DND-41 (cell line): ENCODE measurements around the gene ABLIM1.

Experiments used
- ATAC-seq: fragments of 200-7000 bp; cut with Tn5 transposase; 3 replicates; pipeline ENCODE4 v1.9.1; 2021; ENCODE audit warnings: low read depth; ENCODE audit not compliant: insufficient read depth
- DNase-seq: peaks from one replicate; pipeline ENCODE4 v3.0.0-alpha.2; 2020
- H2AFZ ChIP-seq: 2 replicates; pipeline ENCODE4 v1.6.0; 2012; ENCODE audit warnings: low read depth, low read length
- H3K27ac ChIP-seq: 2 replicates; pipeline ENCODE4 v1.5.1; 2012; ENCODE audit warnings: low read length, inconsistent platforms
- H3K27me3 ChIP-seq: fragments of 200-600 bp; sonication (generic); 2 replicates; pipeline ENCODE4 v1.6.0; 2012; ENCODE audit warnings: low read length, mild to moderate bottlenecking, inconsistent platforms; ENCODE audit not compliant: insufficient read depth, poor library complexity
- H3K36me3 ChIP-seq: 2 replicates; pipeline ENCODE4 v1.5.1; 2012; ENCODE audit warnings: low read length, inconsistent platforms; ENCODE audit not compliant: insufficient read depth
- H3K4me1 ChIP-seq: 2 replicates; pipeline ENCODE4 v1.5.1; 2012; ENCODE audit warnings: mild to moderate bottlenecking, low read length; ENCODE audit not compliant: insufficient read depth
- H3K4me2 ChIP-seq: 2 replicates; pipeline ENCODE4 v1.6.0; 2012; ENCODE audit warnings: mild to moderate bottlenecking, moderate library complexity, low read length, inconsistent platforms; ENCODE audit not compliant: insufficient read depth
- H3K4me3 ChIP-seq, 2 experiments: fragments of 200-600 bp in 1 of 2; shearing (Covaris generic) in 1 of 2; 2 replicates each; pipeline ENCODE4 v1.5.1; 2012 to 2016; ENCODE audit warnings: inconsistent platforms in 2 of 2, low read length in 2 of 2, mild to moderate bottlenecking in 2 of 2, low read depth in 1 of 2, moderate library complexity in 1 of 2
- H3K79me2 ChIP-seq: 2 replicates; pipeline ENCODE4 v1.6.0; 2012; ENCODE audit warnings: low read length, inconsistent platforms; ENCODE audit not compliant: insufficient read depth
- H3K9ac ChIP-seq: 2 replicates; pipeline ENCODE4 v1.6.0; 2012; ENCODE audit warnings: low read depth, mild to moderate bottlenecking, inconsistent platforms, low read length, moderate library complexity
- H3K9me3 ChIP-seq: 2 replicates; pipeline ENCODE4 v1.5.1; 2012; ENCODE audit warnings: low read length, moderate library complexity, mild to moderate bottlenecking, inconsistent platforms; ENCODE audit not compliant: insufficient read depth, severe bottlenecking
- H4K20me1 ChIP-seq: 2 replicates; pipeline ENCODE4 v1.6.0; 2012; ENCODE audit warnings: low read length; ENCODE audit not compliant: insufficient read depth
- EZH2 ChIP-seq: IDR thresholded peaks from 3 replicates; pipeline ENCODE4 v1.6.1; 2012; ENCODE audit warnings: borderline replicate concordance, low read depth, mild to moderate bottlenecking, moderate library complexity, low read length, inconsistent platforms; ENCODE audit not compliant: severe bottlenecking
- TF ChIP-seq, protein P1 (sequence below): IDR thresholded peaks from 2 replicates; pipeline ENCODE4 v1.5.1; 2012; ENCODE audit warnings: borderline replicate concordance, low read length, moderate library complexity, mild to moderate bottlenecking; ENCODE audit not compliant: poor library complexity, severe bottlenecking; ENCODE audit errors: extremely low read depth

Gene ABLIM1

DNA sequence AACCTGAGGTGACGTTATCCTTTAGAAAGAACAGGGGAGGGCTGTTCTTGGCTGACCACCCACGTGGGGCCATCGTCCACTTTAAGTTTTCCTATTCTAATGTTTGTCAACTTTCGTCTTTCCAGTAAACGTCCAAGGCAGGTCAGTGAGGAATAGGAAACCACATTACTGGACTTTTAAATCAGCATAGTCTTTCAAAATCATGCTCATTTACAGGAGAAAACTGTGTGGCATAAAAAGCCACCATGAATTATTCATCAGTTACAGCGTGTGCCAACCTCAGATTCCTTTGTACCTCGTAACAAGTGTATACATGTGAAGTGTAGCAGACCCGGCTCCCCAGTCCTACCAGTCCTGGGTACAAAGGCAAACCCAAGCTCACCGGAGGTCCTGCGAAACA lies 25.1 kb upstream of the ABLIM1 start:
- Histone ChIP-seq H3K9ac (no peak overlapping the region), H3K4me3 (no peak overlapping the region), H3K27me3 (no peaks in the 10 kb centered on the region), H3K36me3 (no peaks in the 10 kb centered on the region), H4K20me1 (no peaks in the 10 kb centered on the region), H2AFZ (no peak overlapping the region), H3K4me1 (no peaks in the 10 kb centered on the region), H3K79me2 (no peaks in the 10 kb centered on the region), H3K27ac (no peak overlapping the region), H3K9me3 (no peaks in the 10 kb centered on the region), H3K4me2 (no peak overlapping the region)
- TF ChIP-seq, protein P1, sequence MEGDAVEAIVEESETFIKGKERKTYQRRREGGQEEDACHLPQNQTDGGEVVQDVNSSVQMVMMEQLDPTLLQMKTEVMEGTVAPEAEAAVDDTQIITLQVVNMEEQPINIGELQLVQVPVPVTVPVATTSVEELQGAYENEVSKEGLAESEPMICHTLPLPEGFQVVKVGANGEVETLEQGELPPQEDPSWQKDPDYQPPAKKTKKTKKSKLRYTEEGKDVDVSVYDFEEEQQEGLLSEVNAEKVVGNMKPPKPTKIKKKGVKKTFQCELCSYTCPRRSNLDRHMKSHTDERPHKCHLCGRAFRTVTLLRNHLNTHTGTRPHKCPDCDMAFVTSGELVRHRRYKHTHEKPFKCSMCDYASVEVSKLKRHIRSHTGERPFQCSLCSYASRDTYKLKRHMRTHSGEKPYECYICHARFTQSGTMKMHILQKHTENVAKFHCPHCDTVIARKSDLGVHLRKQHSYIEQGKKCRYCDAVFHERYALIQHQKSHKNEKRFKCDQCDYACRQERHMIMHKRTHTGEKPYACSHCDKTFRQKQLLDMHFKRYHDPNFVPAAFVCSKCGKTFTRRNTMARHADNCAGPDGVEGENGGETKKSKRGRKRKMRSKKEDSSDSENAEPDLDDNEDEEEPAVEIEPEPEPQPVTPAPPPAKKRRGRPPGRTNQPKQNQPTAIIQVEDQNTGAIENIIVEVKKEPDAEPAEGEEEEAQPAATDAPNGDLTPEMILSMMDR = no peak
- no peak for TF ChIP-seq EZH2
- ATAC-seq = no peak
- no peak for DNase-seq

DNA sequence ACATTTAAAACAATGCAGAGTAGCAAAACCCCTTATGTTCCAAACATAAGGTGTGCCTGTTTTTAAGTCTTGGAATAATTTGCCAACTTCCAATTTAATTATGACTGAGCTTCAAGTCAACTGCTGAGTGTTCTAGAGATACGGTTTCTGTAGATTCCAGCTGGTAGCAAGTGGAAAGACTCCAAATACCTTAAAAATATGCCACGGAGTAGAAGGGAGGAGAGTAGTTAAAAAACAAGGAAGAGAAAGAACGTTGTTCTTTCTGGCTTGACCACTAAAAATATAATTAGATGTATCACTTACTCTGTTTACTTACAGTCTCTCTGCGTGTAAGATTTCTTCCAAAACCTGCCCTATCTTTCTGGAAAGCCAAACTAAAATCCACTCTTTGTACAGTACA lies 24.5 kb upstream of the ABLIM1 start:
- TF ChIP-seq, protein P1 = no peak
- TF ChIP-seq EZH2 = no peak
- no peak overlapping the region for H3K27ac ChIP-seq
- DNase-seq (no peak), ATAC-seq (no peak)
- H2AFZ ChIP-seq = no peak overlapping the region
- H3K27me3 ChIP-seq = no peaks in the 10 kb centered on the region
- no peaks in the 10 kb centered on the region for H4K20me1 ChIP-seq
- H3K9ac ChIP-seq = no peak overlapping the region
- no peak overlapping the region for H3K4me2 ChIP-seq
- H3K36me3 ChIP-seq = no peaks in the 10 kb centered on the region
- H3K4me3 ChIP-seq = no peak overlapping the region
- H3K9me3 ChIP-seq = no peaks in the 10 kb centered on the region
- H3K4me1 ChIP-seq = no peaks in the 10 kb centered on the region
- no peaks in the 10 kb centered on the region for H3K79me2 ChIP-seq

DNA sequence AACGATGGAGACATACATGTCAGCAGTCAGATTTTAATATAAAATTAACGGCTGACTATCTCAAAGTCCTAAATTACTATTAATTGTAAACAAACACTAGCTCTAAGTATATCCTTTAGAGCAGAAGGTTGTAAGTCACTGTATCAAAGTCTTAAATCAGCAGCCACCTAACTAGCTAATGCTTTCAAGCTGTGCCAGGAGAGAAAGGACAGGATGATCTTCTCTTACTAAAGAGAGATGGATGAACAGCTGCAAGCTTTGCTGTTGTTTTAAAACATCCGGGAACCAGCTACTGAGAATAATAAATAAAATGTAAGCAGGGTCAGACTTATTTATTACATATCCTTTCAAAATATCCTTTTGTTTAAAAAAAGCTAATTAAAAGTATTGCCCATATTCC lies 24.0 kb upstream of the ABLIM1 start:
- Histone ChIP-seq H3K27me3 (no peaks in the 10 kb centered on the region), H3K4me1 (no peaks in the 10 kb centered on the region), H3K27ac (no peak overlapping the region), H3K4me2 (no peak overlapping the region), H3K36me3 (no peaks in the 10 kb centered on the region), H3K9me3 (no peaks in the 10 kb centered on the region), H4K20me1 (no peaks in the 10 kb centered on the region), H3K79me2 (no peaks in the 10 kb centered on the region), H2AFZ (no peak overlapping the region), H3K4me3 (no peak overlapping the region), H3K9ac (no peak overlapping the region)
- no peak for TF ChIP-seq EZH2
- no peak for DNase-seq
- no peak for ATAC-seq

DNA sequence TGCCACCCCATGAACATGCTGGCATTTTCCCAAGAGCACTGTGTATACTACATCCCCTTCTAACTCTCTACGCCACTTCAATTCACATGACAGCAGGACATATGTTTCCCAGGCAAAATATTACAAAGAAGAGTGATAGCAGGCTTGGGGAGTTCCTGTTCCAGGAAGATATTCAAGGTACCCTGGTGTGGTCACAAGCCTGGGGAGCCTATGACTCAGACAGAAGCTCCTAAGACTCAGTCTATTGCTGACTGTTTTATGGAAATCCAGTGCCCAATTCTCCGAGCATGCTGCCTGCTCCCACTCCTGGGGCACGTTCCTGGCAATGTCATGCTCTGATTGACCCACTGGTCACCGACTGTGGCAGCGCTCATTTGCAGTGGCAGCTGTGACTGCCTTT lies 23.5 kb upstream of the ABLIM1 start:
- Histone ChIP-seq H3K9ac (no peak overlapping the region), H2AFZ (no peak overlapping the region), H3K27me3 (no peaks in the 10 kb centered on the region), H3K4me3 (no peak overlapping the region), H3K27ac (no peak overlapping the region), H3K79me2 (no peaks in the 10 kb centered on the region), H4K20me1 (no peaks in the 10 kb centered on the region), H3K9me3 (no peaks in the 10 kb centered on the region), H3K4me1 (no peaks in the 10 kb centered on the region), H3K36me3 (no peaks in the 10 kb centered on the region), H3K4me2 (no peak overlapping the region)
- no peak for DNase-seq
- no peak for ATAC-seq
- no peak for TF ChIP-seq EZH2
- TF ChIP-seq, protein P1 = no peak
